HG02642 (cell line): ENCODE data around the gene M1AP.

Source experiments
- ATAC-seq: cut with Tn5 transposase; IDR thresholded peaks from one replicate; pipeline ENCODE4 v1.9.1; 2021; ENCODE audit warnings: mild to moderate bottlenecking; ENCODE audit not compliant: unreplicated experiment, poor library complexity

The M1AP gene

DNA sequence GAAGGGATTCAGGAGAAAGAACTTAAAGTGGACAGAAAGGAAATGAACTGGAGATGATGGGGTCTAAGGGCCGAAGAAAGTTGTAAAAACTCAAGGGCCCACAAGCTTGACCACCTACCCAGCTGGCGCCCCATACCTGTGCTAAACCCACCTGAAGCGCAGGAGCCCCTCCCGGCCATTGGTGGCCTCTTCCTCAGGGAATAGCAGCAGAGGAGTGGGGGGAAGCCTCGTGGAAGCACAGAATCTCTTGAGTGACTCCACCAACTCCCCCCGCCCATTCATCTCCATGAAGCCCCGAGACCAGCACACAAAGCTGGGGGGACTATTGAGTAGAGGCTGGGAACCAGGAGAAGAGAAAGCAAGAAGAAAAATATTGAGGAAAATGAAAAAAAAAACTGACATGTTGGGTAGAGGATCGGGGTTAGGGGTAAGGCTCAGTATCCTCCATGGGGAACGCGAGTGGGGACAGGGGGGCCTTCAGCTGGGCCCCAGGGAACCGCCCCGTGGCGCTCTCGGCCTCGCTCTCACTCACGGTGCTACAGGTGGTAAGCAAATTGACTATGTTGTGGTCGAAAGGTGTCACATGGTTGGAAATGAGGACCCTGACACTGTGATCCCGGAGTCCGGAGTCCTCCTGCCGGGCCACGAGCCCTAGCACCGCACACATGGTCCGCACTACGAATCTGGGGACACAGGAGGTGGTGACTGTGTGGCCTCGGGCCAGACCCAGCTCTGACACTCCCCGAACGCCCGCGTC is 119.4 kb downstream of the M1AP start:
- ATAC-seq, result peak; percentile 14

DNA sequence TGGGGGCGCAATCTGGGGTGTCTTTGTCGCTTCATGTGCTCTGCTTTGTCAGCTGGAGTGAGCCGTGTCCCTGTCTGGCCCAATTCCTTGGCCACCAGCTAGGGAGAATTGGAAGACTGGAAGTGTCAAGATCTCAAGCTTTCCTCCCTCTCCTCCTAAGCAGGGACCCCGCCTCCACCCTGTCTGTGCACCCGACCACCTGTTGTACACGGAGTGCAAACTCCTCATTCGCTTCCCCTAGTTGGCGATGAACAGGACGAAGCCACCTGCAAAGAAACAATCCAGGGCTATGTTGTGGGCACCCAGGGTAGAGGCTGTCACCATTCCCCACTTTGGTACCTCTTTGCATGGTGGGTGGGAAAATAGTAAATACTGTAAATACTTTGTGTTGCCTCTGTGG is 120.4 kb downstream of the M1AP start:
- ATAC-seq, result no peak

DNA sequence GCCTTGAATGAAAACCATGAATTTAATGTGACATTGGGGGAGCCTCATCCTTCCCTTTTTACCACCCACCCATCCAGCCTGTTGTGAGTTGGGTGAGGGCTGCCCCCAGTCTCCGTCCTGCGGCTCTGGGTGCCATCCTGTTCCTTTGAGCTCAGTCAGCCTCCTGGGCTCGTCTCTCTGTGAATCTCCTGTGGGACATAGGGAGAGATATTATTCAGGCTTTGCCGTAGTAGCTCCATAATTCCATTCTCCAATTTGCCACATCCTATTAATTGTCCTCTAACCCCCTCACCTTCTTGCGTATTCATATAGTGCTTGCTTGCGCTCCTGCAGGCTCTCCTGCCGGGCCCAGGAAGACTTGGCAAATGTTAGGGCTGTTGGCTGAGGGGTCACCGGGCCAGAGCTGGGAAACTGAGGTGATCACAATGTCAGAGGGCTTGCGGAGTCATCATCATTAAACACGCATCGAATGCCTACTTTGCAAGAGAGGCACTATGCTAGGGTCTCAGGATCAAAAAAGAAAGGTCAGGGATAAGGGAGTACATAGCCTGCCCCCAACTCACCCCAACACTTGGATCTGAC is 121.4 kb downstream of the M1AP start:
- ATAC-seq, result no peak

DNA sequence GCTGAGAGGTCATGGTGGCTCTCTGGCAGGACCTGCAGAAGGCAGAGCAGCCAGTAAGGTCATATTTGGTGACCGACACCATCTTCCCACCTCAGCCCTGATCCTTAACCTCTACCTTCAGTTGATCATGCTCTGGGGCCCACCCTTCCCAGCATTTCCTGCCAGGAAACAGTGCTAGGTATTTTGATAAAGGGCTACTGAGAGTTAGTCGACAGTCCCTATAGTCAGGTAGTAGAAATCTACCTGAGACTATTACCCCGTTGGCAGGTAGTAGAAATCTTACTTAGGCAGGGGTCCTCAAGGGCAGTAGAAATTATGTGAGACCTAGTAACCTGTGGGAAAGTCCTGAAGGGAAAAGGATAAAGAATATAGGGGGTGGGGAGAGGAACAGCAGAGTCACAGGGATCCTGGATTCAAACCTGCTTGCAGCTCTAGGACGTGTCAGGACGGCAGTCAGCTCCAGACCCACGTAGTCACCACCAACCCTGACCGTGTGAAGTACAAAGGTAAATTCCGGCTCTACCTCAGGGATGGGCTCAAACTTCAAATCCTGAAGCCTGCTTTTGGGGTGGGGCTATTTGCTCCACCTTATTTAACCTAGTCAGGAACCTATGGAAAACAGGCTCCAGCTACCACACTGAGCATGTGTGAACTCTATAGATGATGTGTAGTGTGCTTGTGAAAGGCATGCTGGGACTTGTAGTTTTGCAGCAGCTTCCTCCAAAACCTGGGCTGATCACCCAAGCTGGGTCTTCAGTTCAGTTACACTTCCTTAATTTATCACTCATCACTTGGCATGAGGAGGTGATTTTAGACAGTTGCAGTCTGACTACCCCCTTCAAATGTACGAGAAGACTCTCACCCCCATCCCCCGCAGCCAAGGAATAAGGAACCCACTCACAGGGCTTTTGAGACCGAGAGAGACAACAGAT is 122.1 kb downstream of the M1AP start, which contains the start of gene DQX1:
DQX1 (minus strand) TSS at position 515 of the 932 bp plus-strand sequence; CDS start at position 13, 502 bp downstream.
- no peak for ATAC-seq

DNA sequence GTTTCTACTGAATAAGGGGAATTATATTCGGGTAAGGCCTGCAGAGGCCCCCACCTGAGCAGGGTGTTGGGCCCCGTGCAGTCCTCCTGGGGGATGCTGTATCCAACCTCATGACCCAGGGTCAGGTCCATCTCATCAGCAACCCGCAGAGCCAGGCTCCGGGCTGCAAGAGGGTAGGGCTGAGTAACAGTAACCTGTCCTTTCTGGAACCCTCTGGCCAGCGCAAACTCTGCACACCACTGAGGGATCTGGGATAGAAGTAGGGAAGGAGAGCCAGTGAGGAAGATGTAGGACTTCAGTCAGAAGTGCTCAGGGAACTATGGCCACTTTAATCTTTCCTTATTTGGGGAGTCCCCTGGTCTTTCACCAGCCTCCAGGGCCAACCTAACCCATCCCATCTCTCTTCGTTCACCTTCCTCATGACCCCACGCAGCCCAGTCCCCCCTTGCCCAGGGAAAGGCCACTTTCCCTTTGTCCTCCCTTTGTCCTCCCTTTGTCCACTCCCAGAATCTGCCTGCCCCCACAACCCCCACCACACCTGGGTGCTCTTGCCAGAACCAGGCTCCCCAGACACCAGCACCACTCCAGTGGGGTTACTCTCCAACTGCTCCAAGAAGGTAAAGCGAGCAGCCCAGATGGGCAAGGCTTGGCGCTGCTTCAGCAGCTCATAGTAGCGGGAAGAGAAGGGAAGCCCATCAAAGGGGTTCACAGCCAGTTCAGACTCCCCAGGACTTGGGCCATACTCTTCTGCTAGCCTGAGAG is 123.0 kb downstream of the M1AP start:
- no peak for ATAC-seq

DNA sequence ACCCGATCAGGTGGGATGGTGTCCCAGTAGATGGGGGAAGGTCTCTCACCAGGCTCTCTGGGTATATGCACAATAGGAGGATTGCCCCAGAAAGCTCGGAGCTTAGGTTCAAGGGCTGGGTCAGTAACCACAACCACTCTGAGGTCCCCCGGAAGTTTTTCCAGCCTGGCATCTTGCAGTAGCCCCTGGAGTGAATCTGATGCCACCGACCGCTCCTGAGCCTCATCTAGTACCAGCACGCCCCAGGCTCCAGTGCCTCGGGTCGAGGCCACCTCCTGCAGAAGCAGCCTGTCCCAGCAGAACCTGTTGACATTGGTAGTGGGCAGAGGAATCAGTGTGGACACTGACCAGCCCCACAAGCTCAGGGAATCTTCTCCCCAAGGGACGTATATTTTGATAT is 124.1 kb downstream of the M1AP start:
- ATAC-seq, result no peak

DNA sequence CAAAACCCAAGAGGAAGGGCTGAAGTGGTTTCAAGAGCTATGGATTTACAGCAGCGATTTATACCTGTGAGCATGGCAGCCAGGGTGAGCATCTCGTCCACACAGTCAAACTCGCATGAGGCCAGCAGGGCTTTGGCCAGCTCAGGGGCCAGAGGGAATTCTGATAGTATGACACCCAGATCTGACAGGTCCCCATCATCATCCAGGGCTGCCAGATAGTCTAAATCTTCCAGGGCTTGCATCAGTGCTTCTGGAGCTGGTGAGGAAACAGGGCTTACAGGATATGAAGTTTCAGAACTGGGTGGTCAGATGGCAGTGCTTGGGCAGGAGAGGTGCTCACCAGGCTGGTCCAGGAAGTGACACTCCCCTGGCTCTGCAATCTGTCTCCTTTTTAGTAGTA is 125.6 kb downstream of the M1AP start:
- ATAC-seq, result no peak

DNA sequence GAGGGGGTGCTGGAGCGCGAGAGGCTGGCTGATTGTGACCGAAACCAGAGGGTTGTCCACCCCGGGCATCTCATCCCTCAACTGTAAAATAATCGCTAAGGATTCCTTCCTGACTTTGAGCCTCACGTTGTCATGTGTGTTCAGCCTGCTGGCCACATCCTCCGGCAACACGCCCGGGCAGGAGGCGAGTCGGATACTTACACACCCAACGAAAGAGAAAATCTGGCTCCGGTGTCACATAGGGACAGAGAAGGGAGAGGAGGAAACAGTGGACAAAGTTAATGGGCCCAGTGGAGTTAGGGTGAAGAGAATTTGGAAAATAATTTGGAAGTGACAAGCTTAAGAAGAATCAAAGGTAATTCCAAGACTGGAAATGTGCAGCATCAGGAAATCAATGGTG is 131.5 kb downstream of the M1AP start:
- no peak for ATAC-seq

DNA sequence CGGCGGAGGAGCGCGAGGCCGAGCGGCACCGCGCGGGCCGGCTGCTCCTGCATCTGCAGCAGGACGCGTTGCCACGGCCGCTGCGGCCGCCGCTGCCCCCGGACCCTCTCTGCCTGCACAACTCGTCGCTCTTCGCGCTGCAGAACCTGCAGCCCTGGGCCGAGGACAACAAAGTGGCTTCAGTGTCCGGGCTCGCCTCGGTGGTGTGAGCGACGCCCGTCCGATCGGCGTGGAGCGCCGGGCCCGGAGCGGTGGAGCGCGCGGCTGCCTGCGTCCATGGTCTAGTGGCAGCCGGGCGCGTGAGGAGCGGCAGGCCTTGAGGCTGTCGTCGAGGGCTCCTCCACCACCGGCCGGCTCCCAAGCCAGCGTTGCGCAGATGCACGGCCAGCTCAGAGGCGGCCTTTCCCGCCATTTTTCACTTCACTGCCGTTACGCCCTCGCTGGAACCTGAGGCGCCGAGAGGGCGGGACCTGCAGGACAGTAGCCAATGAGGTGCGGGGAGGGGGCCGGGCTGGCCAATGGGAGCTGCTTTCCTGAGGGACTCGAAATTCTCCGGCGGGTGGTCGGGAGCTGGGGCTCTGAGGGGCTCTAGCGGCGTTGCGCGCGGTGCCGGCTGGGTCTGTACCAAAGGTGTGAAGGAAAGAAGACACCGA is 132.0 kb downstream of the M1AP start:
- peak; percentile 59 for ATAC-seq

DNA sequence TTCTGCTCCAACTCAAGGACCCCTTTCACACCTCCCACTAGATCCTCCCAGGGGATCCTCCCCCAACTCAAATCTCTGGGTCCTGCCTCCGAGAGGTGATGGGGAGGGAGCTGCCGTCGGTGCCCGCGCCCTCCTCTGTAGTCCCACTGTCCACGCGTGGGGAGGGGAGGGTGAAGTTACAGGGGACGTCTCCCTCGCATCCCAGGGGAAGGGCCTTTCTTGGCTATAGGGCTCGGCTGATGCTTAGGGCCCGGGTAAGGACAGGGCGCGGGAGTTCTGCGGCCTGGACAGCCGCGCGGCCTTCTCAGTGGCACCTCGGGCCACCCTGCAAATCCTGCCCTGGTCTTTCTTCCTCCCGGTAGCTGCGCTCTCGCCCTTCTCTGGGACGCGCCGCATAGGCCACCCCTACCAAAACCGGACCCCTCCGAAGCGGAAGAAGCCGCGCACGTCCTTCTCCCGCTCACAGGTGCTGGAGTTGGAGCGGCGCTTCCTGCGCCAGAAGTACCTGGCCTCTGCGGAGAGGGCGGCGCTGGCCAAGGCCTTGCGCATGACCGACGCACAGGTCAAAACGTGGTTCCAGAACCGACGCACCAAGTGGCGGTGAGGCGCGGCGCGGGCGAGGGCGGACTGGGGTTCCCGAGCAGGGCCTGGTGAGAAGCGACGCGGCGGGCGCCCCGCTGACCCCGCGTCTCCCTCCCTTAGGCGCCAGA is 132.7 kb downstream of the M1AP start:
- ATAC-seq, result no peak

DNA sequence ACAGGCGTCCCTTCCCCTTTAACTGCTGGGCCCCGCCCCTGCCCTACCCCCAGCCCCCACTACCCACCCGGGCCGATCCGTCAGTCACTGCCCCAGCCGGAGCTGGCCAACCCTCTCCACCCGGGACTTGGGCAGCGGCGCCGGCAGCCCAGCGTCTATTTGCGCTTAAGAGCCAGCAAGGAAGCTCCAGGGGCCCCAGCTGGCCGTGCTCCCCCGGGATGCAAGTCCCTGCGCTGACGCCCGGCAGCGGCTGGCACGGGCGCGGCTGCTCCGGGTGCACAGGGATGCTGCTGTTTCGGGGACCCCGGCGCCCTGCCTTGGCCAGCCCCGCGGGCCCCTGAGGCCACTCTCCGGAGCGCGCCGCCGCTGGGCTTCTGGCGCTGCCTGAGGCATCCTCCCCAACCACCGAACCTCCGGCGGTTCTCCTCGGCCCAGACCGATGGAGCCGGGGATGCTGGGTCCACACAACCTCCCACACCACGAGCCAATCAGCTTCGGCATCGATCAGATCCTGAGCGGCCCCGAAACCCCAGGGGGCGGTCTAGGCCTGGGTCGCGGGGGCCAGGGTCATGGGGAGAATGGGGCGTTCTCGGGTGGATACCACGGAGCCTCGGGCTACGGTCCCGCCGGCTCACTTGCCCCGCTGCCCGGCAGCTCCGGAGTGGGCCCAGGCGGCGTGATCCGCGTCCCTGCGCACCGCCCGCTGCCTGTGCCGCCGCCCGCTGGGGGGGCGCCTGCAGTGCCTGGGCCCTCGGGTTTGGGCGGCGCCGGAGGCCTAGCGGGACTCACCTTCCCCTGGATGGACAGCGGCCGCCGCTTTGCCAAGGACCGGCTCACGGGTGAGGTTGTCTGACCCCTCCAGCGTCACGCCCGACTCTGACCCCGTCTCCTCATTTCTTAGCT is 133.5 kb downstream of the M1AP start, which contains the start of gene TLX2:
TLX2 (plus strand) TSS at position 83 of the 903 bp plus-strand sequence; CDS start at position 440, 357 bp downstream.
- no peak for ATAC-seq

DNA sequence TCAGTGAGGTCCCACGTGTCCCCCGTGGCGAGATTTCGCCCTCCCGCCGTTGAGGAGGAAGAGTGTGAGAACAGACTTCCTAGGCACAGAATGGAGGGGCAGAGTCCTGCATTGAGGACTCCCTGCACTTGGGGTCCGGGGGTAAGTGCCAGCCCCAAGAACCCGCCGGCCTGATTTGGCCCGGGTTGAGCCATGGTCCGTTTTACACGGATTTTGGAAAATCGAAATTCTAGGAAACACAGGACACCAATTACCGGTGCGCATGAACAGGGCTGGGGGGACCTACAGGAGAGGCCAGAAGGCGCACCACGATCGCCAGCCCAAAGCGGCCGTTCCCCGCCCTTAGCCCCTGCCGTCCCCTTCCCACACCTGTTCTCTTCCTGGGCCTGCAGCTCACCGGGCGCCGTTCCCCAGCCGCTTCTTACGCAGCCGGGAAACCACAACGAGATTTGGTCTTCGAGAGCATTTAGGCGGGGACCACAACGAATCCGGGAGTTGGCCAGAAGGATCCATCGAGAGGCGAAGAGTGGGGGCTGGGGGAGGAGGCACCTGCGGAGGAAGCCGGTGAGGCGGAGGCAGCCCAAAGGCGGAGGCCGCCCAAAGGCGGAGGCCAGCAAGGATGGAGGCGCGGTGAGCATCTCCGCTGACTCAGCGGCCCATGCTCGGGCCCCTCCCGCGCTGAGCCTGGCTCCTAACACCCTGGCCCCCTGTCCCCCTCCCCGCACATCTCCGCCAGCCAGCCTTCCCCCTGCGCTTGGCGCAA is 134.3 kb downstream of the M1AP start:
- ATAC-seq, result no peak

DNA sequence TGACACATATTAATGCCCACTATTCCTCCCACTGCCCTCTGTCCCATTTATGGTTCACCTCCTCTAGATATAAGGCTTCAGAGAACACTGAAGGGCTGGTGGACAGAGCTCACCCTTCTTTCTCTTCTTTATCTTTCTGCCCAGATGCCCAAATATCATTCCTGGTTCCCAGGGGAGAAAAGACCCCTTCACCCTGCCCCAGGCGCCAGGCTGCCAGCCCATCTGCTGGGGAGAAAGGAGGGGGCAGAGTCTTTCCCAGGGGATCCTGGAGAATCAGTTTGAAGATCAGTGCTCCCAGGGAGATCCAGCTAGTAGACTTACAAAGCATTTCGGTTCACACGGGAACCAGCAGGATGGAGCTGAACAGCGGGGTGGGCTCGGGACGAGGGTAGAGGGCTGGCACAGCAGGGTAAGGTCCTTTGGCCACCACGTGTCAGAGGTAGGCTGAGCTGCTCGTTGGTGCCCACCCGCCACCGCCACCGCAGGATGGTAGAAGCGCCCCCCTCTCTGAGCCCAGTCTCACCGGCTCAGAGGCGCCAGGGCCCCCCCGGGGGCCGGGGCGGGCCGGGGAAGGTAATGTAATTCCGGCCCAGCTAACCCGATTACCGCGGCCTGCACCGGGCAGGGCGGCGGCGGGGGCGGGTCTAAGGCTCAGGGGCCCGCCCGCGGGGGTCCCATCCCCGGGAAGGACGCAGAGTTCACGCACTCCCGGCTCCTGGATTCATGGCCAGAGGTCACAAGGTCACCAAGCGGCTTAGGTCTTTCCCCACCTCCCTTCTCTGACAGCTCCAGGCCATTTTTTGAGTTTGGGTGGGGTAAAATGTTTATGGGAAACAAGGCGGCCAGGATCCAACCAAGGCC is 135.2 kb downstream of the M1AP start:
- ATAC-seq, result no peak

DNA sequence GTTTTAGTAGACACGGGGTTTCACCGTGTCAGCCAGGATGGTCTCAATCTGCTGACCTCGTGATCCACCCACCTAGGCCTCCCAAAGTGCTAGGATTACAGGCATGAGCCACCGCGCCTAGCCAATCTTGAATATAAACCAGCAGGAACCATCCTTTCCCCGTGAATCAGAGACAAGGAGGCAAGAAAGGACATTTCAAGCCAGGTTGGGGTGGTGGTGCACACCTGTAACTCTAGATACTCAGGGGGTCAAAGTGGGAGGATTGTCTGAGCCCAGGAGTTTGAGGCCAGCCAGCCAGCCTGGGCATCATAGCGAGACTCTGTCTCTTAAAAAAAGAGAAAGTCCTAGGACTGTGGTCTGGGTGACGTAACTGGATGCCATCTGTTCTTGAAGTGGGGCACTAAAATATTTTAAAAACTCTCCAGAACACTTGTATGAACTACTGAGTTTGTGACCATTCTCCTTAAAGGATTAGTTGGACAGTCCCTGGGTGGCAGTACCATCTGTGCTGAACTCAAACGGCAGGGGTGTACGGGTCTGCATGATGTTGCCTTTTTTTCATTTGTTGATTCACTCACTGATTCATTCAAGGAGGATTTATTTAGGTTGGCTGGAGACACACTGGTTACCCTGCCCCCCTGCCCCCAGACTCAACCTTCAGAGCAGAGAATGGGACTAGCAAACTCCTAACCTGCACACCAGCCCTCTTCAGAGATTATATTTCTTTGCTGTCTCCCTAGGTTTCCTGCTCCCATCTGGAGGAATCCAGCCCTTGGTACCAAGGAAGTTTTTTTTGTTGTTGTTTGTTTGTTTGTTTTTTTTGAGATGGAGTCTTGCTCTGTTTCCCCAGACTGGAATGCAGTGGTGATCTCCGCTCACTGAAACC is 136.8 kb downstream of the M1AP start:
- ATAC-seq, result no peak

DNA sequence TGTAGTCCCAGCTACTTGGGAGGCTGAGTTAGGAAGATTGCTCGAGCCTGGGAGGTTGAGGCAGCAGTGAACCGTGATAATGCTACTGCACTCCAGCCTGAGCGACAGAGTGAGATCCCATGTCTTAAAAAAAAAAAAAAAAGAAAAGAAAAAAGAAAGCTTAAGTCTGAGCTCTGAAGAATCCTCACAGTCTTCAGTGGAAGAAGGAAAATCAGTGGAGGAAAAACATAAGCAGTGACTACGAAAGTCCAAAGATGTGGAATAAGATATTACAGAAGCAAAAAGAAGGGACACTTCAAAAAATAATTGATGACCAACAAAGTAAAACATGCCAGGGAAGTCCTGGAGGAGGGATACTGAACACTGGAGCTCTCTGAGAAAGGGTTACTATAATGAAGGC is 137.9 kb downstream of the M1AP start:
- ATAC-seq, result no peak
